T-helper 17 cell (primary cell): ENCODE results near the gene JARID2. TPM values are rescaled to one million over a fixed set of nuclear protein-coding genes. Genes with fewer than 3 reads are reported as not detected.
A peak's percentile ranks its signal among the peaks of the same experiment; 100 is the strongest.

Experiments
- ATAC-seq: fragments of 150-1000 bp; cut with Tn5 transposase; 2 replicates; pipeline ENCODE4 v1.10.0; 2021; ENCODE audit warnings: mild to moderate bottlenecking, moderate library complexity
- DNase-seq, 3 donors: peaks; one replicate each; pipeline versions ENCODE4 v3.0.0 to v3.0.0-alpha.2; 2020 to 2021
- H3K9me3 ChIP-seq: one replicate; pipeline ENCODE4 v1.7.0; 2013; ENCODE audit warnings: low read length, mild to moderate bottlenecking; ENCODE audit not compliant: control insufficient read depth, poor library complexity, severe bottlenecking
- H3K27ac Mint-ChIP-seq: one replicate; pipeline ENCODE4 v1.8.0; 2022; ENCODE audit warnings: mild to moderate bottlenecking, moderate library complexity, mixed read lengths
- H3K27me3 Mint-ChIP-seq: one replicate; pipeline ENCODE4 v1.8.0; 2022; ENCODE audit warnings: mixed read lengths
- H3K36me3 Mint-ChIP-seq: one replicate; pipeline ENCODE4 v1.8.0; 2022; ENCODE audit warnings: low read depth, mixed read lengths
- H3K4me1 Mint-ChIP-seq: one replicate; pipeline ENCODE4 v1.8.0; 2022; ENCODE audit warnings: mild to moderate bottlenecking, mixed read lengths
- H3K4me3 Mint-ChIP-seq: one replicate; pipeline ENCODE4 v1.8.0; 2022; ENCODE audit warnings: mild to moderate bottlenecking, moderate library complexity, mixed read lengths
- total RNA-seq, 4 donors: library from RNA in 2 of 4; stranded (reverse) in 2 of 4; gene quantifications; one replicate each; pipeline ENCODE4 v1.2.3 and lab custom pipeline; 2022 to 2026

Gene JARID2
- total RNA-seq, 2 donors from 2014 or later: 21.9 to 35.5 TPM

DNA sequence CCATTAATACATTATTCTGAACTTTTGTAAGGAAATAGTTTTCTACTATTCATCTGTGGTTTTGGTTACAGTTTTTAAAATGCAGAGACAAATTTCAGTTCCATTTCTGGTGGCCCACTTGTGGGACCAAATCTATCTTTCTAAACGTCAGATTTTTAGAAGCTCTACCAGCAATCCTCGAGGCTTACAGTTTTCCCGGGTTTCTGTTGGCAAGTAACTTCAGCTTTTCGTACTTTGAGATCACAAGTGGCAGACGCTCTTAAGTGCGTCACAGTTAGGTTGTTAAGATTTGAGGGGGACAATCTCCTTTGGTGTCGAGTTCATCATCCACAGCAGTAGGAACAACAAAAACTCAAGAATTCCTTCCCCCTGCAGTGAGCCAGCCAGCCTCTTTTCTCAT lies 60.0 kb downstream of the JARID2 start:
- ATAC-seq: no peak
- Mint-ChIP-seq H3K4me3 (no peak overlapping the region), H3K27me3 (no peaks in the 10 kb centered on the region)

GRCh38 chr6:15308435-15309213 lies 62.8 kb downstream of the JARID2 start:
- H3K9me3 ChIP-seq: no peaks in the 10 kb centered on the region
- Mint-ChIP-seq H3K27ac (peak overlapping the region; percentile 66), H3K4me1 (peaks cover 60% of the 10 kb centered on the region), H3K27me3 (no peaks in the 10 kb centered on the region), H3K4me3 (peak overlapping the region; percentile 15), H3K36me3 (peaks cover 3% of the 10 kb centered on the region)
- ATAC-seq (no peak), DNase-seq (no peak)

More for the DNA sequence above, 60.0 kb downstream of the JARID2 start:
- no peak for DNase-seq
- Mint-ChIP-seq H3K27ac (no peak overlapping the region), H3K4me1 (peaks cover 55% of the 10 kb centered on the region), H3K36me3 (no peaks in the 10 kb centered on the region)
- no peaks in the 10 kb centered on the region for H3K9me3 ChIP-seq

DNA sequence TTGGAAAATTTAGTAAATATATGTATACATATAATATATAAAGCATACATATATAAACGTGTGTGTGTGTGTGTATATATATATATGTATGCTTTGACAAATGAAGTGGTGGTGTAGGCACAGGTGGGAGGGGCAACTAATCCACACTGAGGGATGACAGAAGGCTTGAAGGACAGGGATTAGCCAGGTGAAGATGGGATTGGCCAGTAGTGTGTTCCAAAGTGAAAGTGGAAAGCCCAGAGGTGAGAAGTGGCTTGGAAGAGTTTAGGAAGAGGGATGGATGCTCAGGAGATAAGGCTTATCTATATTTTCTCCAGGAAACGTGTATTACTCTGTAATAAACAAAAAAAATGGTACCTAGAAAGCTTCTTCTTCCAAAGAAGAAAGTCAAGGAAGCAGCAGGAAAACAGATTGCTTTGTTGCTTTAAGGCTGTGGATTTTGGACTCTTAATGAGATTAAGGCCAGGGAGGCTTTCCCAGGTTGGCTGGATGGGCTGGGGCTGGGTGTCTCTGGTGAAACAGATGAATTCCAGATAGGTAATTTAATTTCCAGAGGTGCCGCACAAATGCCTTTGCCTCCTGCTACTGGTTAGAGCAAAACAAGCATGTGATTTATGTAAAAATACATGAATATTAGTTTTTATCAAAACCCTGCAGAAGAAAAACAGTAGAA lies 63.9 kb downstream of the JARID2 start:
- no peaks in the 10 kb centered on the region for H3K27me3 Mint-ChIP-seq
- H3K4me3 Mint-ChIP-seq: no peak overlapping the region
- H3K27ac Mint-ChIP-seq: no peak overlapping the region

DNA sequence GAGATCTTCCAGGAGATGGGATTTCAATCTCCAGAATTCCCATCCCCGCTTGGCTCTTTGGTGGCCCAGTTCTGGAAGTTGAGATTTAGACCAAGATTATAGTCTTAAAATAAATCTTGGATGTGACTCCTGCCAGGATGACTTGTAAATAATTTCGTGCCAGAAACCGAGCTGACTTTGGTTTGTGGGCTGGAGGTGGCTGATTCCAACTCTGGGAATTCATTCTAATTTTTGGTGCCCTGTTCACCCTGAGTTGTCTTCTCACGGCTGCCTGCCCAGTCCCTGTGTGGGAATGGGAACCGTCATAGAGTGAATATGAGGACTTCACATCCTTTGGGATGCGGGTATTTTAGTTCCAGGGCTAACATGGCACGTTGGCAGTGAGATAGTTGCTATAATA lies 64.8 kb downstream of the JARID2 start:
- ATAC-seq: no peak
- Mint-ChIP-seq H3K36me3 (peaks cover 3% of the 10 kb centered on the region), H3K4me1 (peaks cover 54% of the 10 kb centered on the region), H3K27ac (no peak overlapping the region), H3K27me3 (no peaks in the 10 kb centered on the region), H3K4me3 (no peak overlapping the region)
- DNase-seq: no peak
- H3K9me3 ChIP-seq: no peaks in the 10 kb centered on the region

More for the DNA sequence above, 63.9 kb downstream of the JARID2 start:
- Mint-ChIP-seq H3K36me3 (peaks cover 3% of the 10 kb centered on the region), H3K4me1 (peaks cover 61% of the 10 kb centered on the region)
- no peaks in the 10 kb centered on the region for H3K9me3 ChIP-seq
- no peak for ATAC-seq
- DNase-seq: no peak

DNA sequence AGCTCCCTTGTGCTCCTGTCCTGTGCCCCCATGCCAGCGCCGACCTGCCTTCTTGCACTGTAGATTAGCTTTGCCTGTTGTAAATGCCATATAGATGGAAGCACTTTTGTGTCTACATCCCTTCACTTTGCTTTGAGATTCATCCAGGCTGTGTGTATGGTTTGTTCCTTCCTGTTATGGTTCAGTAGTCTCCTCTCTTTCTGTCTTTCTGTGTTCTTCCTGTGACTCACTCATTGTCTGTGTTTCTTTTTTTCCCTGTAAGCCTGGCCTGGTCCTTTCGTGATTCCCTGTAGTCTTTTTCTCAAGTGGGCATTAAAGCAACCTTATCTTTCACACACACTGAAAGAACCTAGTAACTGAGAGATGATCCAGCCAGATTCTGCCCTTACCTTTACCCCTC lies 66.6 kb downstream of the JARID2 start:
- ATAC-seq (no peak), DNase-seq (no peak)
- Mint-ChIP-seq H3K4me1 (peaks cover 64% of the 10 kb centered on the region), H3K36me3 (peaks cover 3% of the 10 kb centered on the region), H3K27me3 (no peaks in the 10 kb centered on the region), H3K4me3 (peak overlapping the region; percentile 56), H3K27ac (peak overlapping the region; percentile 82)
- H3K9me3 ChIP-seq: no peaks in the 10 kb centered on the region

- Mint-ChIP-seq H3K36me3 (peaks cover 3% of the 10 kb centered on the region), H3K27me3 (no peaks in the 10 kb centered on the region), H3K27ac (peak overlapping the region; percentile 82), H3K4me1 (peaks cover 67% of the 10 kb centered on the region), H3K4me3 (peak overlapping the region; percentile 56)
- no peak for DNase-seq
- no peaks in the 10 kb centered on the region for H3K9me3 ChIP-seq
- no peak for ATAC-seq
Measured at GRCh38 chr6:15313367-15313766, 67.5 kb downstream of the JARID2 start.

GRCh38 chr6:15316754-15317153 lies 70.9 kb downstream of the JARID2 start:
- H3K4me1 Mint-ChIP-seq: peaks cover 74% of the 10 kb centered on the region
- ATAC-seq (no peak), DNase-seq (no peak)
- H3K9me3 ChIP-seq: no peaks in the 10 kb centered on the region
- no peaks in the 10 kb centered on the region for H3K27me3 Mint-ChIP-seq
- peaks cover 3% of the 10 kb centered on the region for H3K36me3 Mint-ChIP-seq
- H3K4me3 Mint-ChIP-seq: no peak overlapping the region
- H3K27ac Mint-ChIP-seq: peak overlapping the region; percentile 65

GRCh38 chr6:15317251-15317650 lies 71.4 kb downstream of the JARID2 start:
- peaks cover 3% of the 10 kb centered on the region for H3K36me3 Mint-ChIP-seq
- H3K9me3 ChIP-seq: no peaks in the 10 kb centered on the region
- DNase-seq: no peak
- ATAC-seq: peak; percentile 73
- H3K4me1 Mint-ChIP-seq: peaks cover 75% of the 10 kb centered on the region
- H3K27me3 Mint-ChIP-seq: no peaks in the 10 kb centered on the region
- peak overlapping the region; percentile 65 for H3K27ac Mint-ChIP-seq
- no peak overlapping the region for H3K4me3 Mint-ChIP-seq

- no peaks in the 10 kb centered on the region for H3K9me3 ChIP-seq
- Mint-ChIP-seq H3K27ac (peak overlapping the region; percentile 65), H3K4me3 (peak overlapping the region; percentile 58), H3K36me3 (no peaks in the 10 kb centered on the region), H3K4me1 (peaks cover 75% of the 10 kb centered on the region), H3K27me3 (no peaks in the 10 kb centered on the region)
- ATAC-seq (no peak), DNase-seq (no peak)
Measured at GRCh38 chr6:15317934-15318902, 72.3 kb downstream of the JARID2 start.

DNA sequence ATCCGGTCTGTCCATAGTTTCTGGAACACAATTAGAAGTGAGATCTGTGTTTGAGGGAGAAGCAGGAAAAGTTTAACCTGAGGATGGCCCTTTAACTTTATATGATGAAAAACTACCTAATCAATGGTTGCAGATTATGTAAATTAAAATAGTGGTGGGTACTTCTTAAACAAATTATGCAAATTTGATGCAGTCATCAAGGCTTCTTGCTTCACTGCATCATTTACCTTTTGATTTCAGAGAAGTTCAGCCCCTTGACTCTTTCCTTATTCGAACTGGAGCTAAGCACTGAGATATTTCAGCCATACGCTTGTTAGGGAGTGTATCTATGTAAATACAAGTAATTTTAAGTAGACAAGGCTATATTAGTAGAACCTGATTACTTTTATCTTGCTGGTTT lies 73.8 kb downstream of the JARID2 start:
- Mint-ChIP-seq H3K27ac (peak overlapping the region; percentile 81), H3K27me3 (no peaks in the 10 kb centered on the region), H3K4me3 (no peak overlapping the region), H3K4me1 (peaks cover 70% of the 10 kb centered on the region), H3K36me3 (no peaks in the 10 kb centered on the region)
- ATAC-seq (no peak), DNase-seq (no peak)
- no peaks in the 10 kb centered on the region for H3K9me3 ChIP-seq

- Mint-ChIP-seq H3K4me3 (no peak overlapping the region), H3K36me3 (no peaks in the 10 kb centered on the region), H3K27ac (peak overlapping the region; percentile 81), H3K4me1 (peaks cover 72% of the 10 kb centered on the region), H3K27me3 (no peaks in the 10 kb centered on the region)
- no peak for ATAC-seq
- no peak for DNase-seq
- no peaks in the 10 kb centered on the region for H3K9me3 ChIP-seq
Measured at GRCh38 chr6:15320693-15321092, 74.8 kb downstream of the JARID2 start.

- Mint-ChIP-seq H3K27me3 (no peaks in the 10 kb centered on the region), H3K36me3 (no peaks in the 10 kb centered on the region), H3K4me1 (peaks cover 61% of the 10 kb centered on the region), H3K4me3 (no peak overlapping the region), H3K27ac (peak overlapping the region; percentile 77)
- no peaks in the 10 kb centered on the region for H3K9me3 ChIP-seq
- no peak for DNase-seq
- no peak for ATAC-seq
Measured at GRCh38 chr6:15322184-15322583, 76.3 kb downstream of the JARID2 start.
